Stimulated activated CD8-positive, alpha-beta memory T cell treated with anti-CD3 and anti-CD28 coated beads, Interleukin-15, amount 100 ng/mL, for 48 hours (primary cell): Measurements from ENCODE around the gene ZNF679.
"Not testable (repeated sequence)": the region's sequence is repeated elsewhere in the genome, so short reads cannot be mapped to it uniquely, and the experiment has no call there.

Source experiments
- DNase-seq, 2 donors: peaks; one replicate each; pipeline ENCODE4 v3.0.0-alpha.2; 2020; ENCODE audit warnings: low read depth in 2 of 2

Gene ZNF679

GRCh38 chr7:64228174-64228573 is at the start of gene ZNF679:
ZNF679 (plus strand) TSS chr7:64228474; CDS start chr7:64249118, 20,644 bp downstream.
- not testable (repeated sequence) for DNase-seq

- no peak for DNase-seq
These were observed 47.3 kb upstream of the ZNF679 start for GRCh38 chr7:64180989-64181388.

- DNase-seq: no peak
These were observed 46.7 kb upstream of the ZNF679 start for GRCh38 chr7:64181586-64181985.

GRCh38 chr7:64182036-64182790 is 46.1 kb upstream of the ZNF679 start:
- DNase-seq: no peak

GRCh38 chr7:64183126-64183742 is 45.0 kb upstream of the ZNF679 start:
- DNase-seq: peak in 1 of 2 donors; percentile 8

- no peak for DNase-seq
These were observed 44.4 kb upstream of the ZNF679 start for GRCh38 chr7:64183827-64184372.

GRCh38 chr7:64184376-64184775 is 43.9 kb upstream of the ZNF679 start:
- no peak for DNase-seq

- DNase-seq: no peak
These were observed 40.9 kb upstream of the ZNF679 start for GRCh38 chr7:64187408-64187807.

- DNase-seq: no peak
These were observed 36.0 kb upstream of the ZNF679 start for GRCh38 chr7:64192148-64192704.

GRCh38 chr7:64192775-64193174 is 35.5 kb upstream of the ZNF679 start:
- no peak for DNase-seq

GRCh38 chr7:64206903-64207302 is 21.4 kb upstream of the ZNF679 start, which contains the start of gene ZNF735:
ZNF735 (plus strand) TSS chr7:64207203; CDS start chr7:64207203, 0 bp downstream.
- DNase-seq: no peak

GRCh38 chr7:64219710-64220298 is 8.5 kb upstream of the ZNF679 start:
- not testable (repeated sequence) for DNase-seq

- no peak for DNase-seq
These were observed 4.9 kb upstream of the ZNF679 start for GRCh38 chr7:64223366-64223765.

- DNase-seq: no peak
These were observed 38.2 kb downstream of the ZNF679 start for GRCh38 chr7:64266341-64266919.

GRCh38 chr7:64277630-64278029 is 49.4 kb downstream of the ZNF679 start:
- no peak for DNase-seq

- no peak for DNase-seq
These were observed 66.6 kb downstream of the ZNF679 start for GRCh38 chr7:64294701-64295420.

GRCh38 chr7:64297418-64297817 is 69.1 kb downstream of the ZNF679 start:
- DNase-seq: not testable (repeated sequence)

- peak in 1 of 2 donors; percentile 5 for DNase-seq
These were observed 72.5 kb downstream of the ZNF679 start for GRCh38 chr7:64300641-64301405.

- DNase-seq: peak; percentile 86 to 89
These were observed 79.2 kb downstream of the ZNF679 start for GRCh38 chr7:64307254-64308015.

- DNase-seq: no peak
These were observed 79.7 kb downstream of the ZNF679 start for GRCh38 chr7:64308016-64308270.
